IMR-90 (cell line): ENCODE data around the gene NFRKB. TPM values are rescaled to one million over a fixed set of nuclear protein-coding genes. Genes with fewer than 3 reads are reported as not detected.

Experiments used
- ATAC-seq: fragments of 200-7000 bp; cut with Tn5 transposase; 2 replicates; pipeline ENCODE4 v1.9.1; 2020; ENCODE audit warnings: low read depth, mild to moderate bottlenecking, moderate library complexity
- BruUV-seq: library from RNA; stranded (reverse); fragments of 400-500 nt; replicated peaks from 2 replicates; lab custom pipeline; 2021; lab: Mats Ljungman, UMichigan
- CTCF ChIA-PET: fragments of 300-600 bp; formaldehyde crosslinking; extraction: SDS; loops from one replicate; lab custom pipeline; 2021; ENCODE audit warnings: antibody characterized with exemption; lab: Yijun Ruan, JAX
- POLR2A ChIA-PET: fragments of 300-600 bp; sonication (Branson Sonifier 250); formaldehyde crosslinking; loops from one replicate; lab custom pipeline; 2022; ENCODE audit warnings: antibody characterized with exemption; ENCODE audit not compliant: unreplicated experiment; lab: Charles Lee
- DNase-seq: peaks from one replicate; pipeline ENCODE4 v3.0.0; 2013
- H2AFZ ChIP-seq: replicated peaks from 2 replicates; pipeline ENCODE3; 2013; ENCODE audit warnings: low read length, mild to moderate bottlenecking; ENCODE audit not compliant: poor library complexity
- H2AK5ac ChIP-seq: 2 replicates; pipeline ENCODE4 v1.6.1; 2013; ENCODE audit warnings: low read depth, low read length, inconsistent platforms
- H2AK9ac ChIP-seq: replicated peaks from 2 replicates; pipeline ENCODE3; 2013; ENCODE audit warnings: mild to moderate bottlenecking, low read depth, low read length, moderate library complexity; ENCODE audit not compliant: poor library complexity
- H2BK120ac ChIP-seq: 2 replicates; pipeline ENCODE4 v1.6.1; 2013; ENCODE audit warnings: low read depth, low read length, inconsistent platforms
- H2BK15ac ChIP-seq: 3 replicates; pipeline ENCODE4 v1.6.1; 2013; ENCODE audit warnings: low read depth, low read length, inconsistent platforms
- H2BK20ac ChIP-seq: 2 replicates; pipeline ENCODE4 v1.6.1; 2013; ENCODE audit warnings: low read depth, mild to moderate bottlenecking, inconsistent platforms, low read length, moderate library complexity
- H2BK5ac ChIP-seq: 2 replicates; pipeline ENCODE4 v1.6.1; 2013; ENCODE audit warnings: mild to moderate bottlenecking, low read depth, low read length, inconsistent platforms; ENCODE audit not compliant: poor library complexity, severe bottlenecking
- H3K14ac ChIP-seq: replicated peaks from 2 replicates; pipeline ENCODE4 v1.6.1; 2013; ENCODE audit warnings: low read depth, low read length, inconsistent platforms
- H3K18ac ChIP-seq: 2 replicates; pipeline ENCODE4 v1.6.1; 2013; ENCODE audit warnings: low read depth, low read length, control low read depth
- H3K23ac ChIP-seq: 2 replicates; pipeline ENCODE4 v1.6.1; 2013; ENCODE audit warnings: low read depth, low read length, inconsistent platforms
- H3K27ac ChIP-seq: 2 replicates; pipeline ENCODE4 v1.5.1; 2013; ENCODE audit warnings: mild to moderate bottlenecking, control low read depth, low read length; ENCODE audit not compliant: insufficient read depth
- H3K27me3 ChIP-seq: 2 replicates; pipeline ENCODE4 v1.6.1; 2013; ENCODE audit warnings: low read length; ENCODE audit not compliant: control insufficient read depth, insufficient read depth
- H3K36me3 ChIP-seq: 2 replicates; pipeline ENCODE4 v1.6.1; 2013; ENCODE audit warnings: low read length, mixed read lengths; ENCODE audit not compliant: control insufficient read depth, insufficient read depth
- H3K4ac ChIP-seq: 2 replicates; pipeline ENCODE4 v1.6.1; 2013; ENCODE audit warnings: low read depth, low read length, inconsistent platforms
- H3K4me1 ChIP-seq: 2 replicates; pipeline ENCODE4 v1.6.1; 2013; ENCODE audit warnings: low read length, mixed read lengths; ENCODE audit not compliant: control insufficient read depth, insufficient read depth
- H3K4me2 ChIP-seq: 2 replicates; pipeline ENCODE4 v1.6.1; 2013; ENCODE audit warnings: low read depth, mild to moderate bottlenecking, control low read depth, low read length, moderate library complexity
- H3K4me3 ChIP-seq: 2 replicates; pipeline ENCODE4 v1.5.1; 2013; ENCODE audit warnings: low read depth, mild to moderate bottlenecking, control low read depth, low read length, moderate library complexity; ENCODE audit not compliant: insufficient read depth
- H3K56ac ChIP-seq: 2 replicates; pipeline ENCODE4 v1.6.1; 2013; ENCODE audit warnings: low read length, inconsistent platforms; ENCODE audit not compliant: insufficient read depth; ENCODE audit errors: extremely low read depth
- H3K79me1 ChIP-seq, 2 experiments: 2 replicates each; pipeline ENCODE4 v1.6.1; 2013; ENCODE audit warnings: low read length in 2 of 2, inconsistent platforms in 1 of 2, low read depth in 1 of 2
- H3K9ac ChIP-seq: 2 replicates; pipeline ENCODE4 v1.6.1; 2013; ENCODE audit warnings: low read depth, low read length, control low read depth
- H3K9me1 ChIP-seq: 2 replicates; pipeline ENCODE4 v1.6.1; 2013; ENCODE audit warnings: low read length, inconsistent platforms; ENCODE audit not compliant: insufficient read depth
- H3K9me3 ChIP-seq: 2 replicates; pipeline ENCODE4 v1.6.1; 2013; ENCODE audit warnings: low read length; ENCODE audit not compliant: control insufficient read depth, insufficient read depth
- H4K20me1 ChIP-seq: 2 replicates; pipeline ENCODE4 v1.6.1; 2013; ENCODE audit warnings: low read length, inconsistent platforms; ENCODE audit not compliant: insufficient read depth
- H4K5ac ChIP-seq: 2 replicates; pipeline ENCODE4 v1.6.1; 2013; ENCODE audit warnings: mild to moderate bottlenecking, low read depth, low read length, control low read depth
- H4K8ac ChIP-seq, 2 experiments: 2 replicates each; pipeline ENCODE4 v1.6.1; 2013; ENCODE audit warnings: low read depth in 2 of 2, low read length in 2 of 2, control low read depth in 1 of 2, inconsistent platforms in 1 of 2
- H4K91ac ChIP-seq: 2 replicates; pipeline ENCODE4 v1.6.1; 2013; ENCODE audit warnings: low read depth, low read length, inconsistent platforms; ENCODE audit not compliant: insufficient read depth
- BHLHE40 ChIP-seq: fragments of 150-350 bp; IDR thresholded peaks from 2 replicates; pipeline ENCODE4 v1.6.1; 2016; ENCODE audit warnings: mild to moderate bottlenecking, low read depth, low read length
- CEBPB ChIP-seq: IDR thresholded peaks from 2 replicates; pipeline ENCODE4 v1.6.1; 2012; ENCODE audit warnings: low read depth, low read length, improper control_type of control experiment
- CHD1 ChIP-seq: IDR thresholded peaks from 2 replicates; pipeline ENCODE4 v1.6.1; 2012; ENCODE audit warnings: low read depth, low read length, improper control_type of control experiment
- FOS ChIP-seq: fragments of 150-350 bp; IDR thresholded peaks from 2 replicates; pipeline ENCODE4 v1.6.1; 2016; ENCODE audit warnings: low read depth, low read length
- MAFK ChIP-seq: IDR thresholded peaks from 2 replicates; pipeline ENCODE4 v1.6.1; 2012; ENCODE audit warnings: low read depth, low read length, improper control_type of control experiment
- MAZ ChIP-seq: IDR thresholded peaks from 2 replicates; pipeline ENCODE4 v1.6.1; 2012; ENCODE audit warnings: low read depth, mild to moderate bottlenecking, low read length, improper control_type of control experiment, moderate library complexity, borderline replicate concordance
- MXI1 ChIP-seq: IDR thresholded peaks from 2 replicates; pipeline ENCODE4 v1.6.1; 2012; ENCODE audit warnings: low read depth, mild to moderate bottlenecking, low read length, moderate library complexity, borderline replicate concordance
- NFE2L2 ChIP-seq: fragments of 150-350 bp; IDR thresholded peaks from 2 replicates; pipeline ENCODE4 v1.6.1; 2016; ENCODE audit warnings: low read depth, mild to moderate bottlenecking, low read length
- POLR2A ChIP-seq: IDR thresholded peaks from 2 replicates; pipeline ENCODE4 v1.6.1; 2012; ENCODE audit warnings: mild to moderate bottlenecking, low read depth, low read length
- RAD21 ChIP-seq: IDR thresholded peaks from 2 replicates; pipeline ENCODE4 v1.6.1; 2012; ENCODE audit warnings: low read length, improper control_type of control experiment
- RCOR1 ChIP-seq: IDR thresholded peaks from 2 replicates; pipeline ENCODE4 v1.6.1; 2012; ENCODE audit warnings: mild to moderate bottlenecking, low read length, improper control_type of control experiment; ENCODE audit not compliant: insufficient replicate concordance
- RFX5 ChIP-seq: IDR thresholded peaks from 2 replicates; pipeline ENCODE4 v1.8.0; 2012; ENCODE audit warnings: low read depth, mild to moderate bottlenecking, low read length, moderate library complexity
- SMC3 ChIP-seq: fragments of 150-350 bp; IDR thresholded peaks from 2 replicates; pipeline ENCODE4 v1.6.1; 2016; ENCODE audit warnings: low read depth, mild to moderate bottlenecking, antibody characterized with exemption, low read length, moderate library complexity
- WGBS, 2 experiments: methylation state at CpG; one replicate each; pipeline versions ENCODE4 v1.1.5 to v1.1.7; 2013; ENCODE audit warnings: missing lambda C conversion rate in 2 of 2; ENCODE audit not compliant: insufficient read length in 1 of 2; ENCODE audit errors: extremely low coverage in 2 of 2; 5-methylcytosine and 5-hydroxymethylcytosine counted together
- dilution Hi-C: fragments of 300-500 bp; cut with HindIII; formaldehyde crosslinking; loops from one replicate; pipeline ENCODE4 v1.14.3; 2018; ENCODE audit warnings: low sequenced_read_pairs; ENCODE audit not compliant: unreplicated experiment
- in situ Hi-C: fragments of 300-500 bp; cut with MboI; formaldehyde crosslinking; loops from 3 replicates; pipeline ENCODE4 v1.14.3; 2019; ENCODE audit warnings: low sequenced_read_pairs, inconsistent platforms, mixed read lengths
- intact Hi-C: fragments of 100-400 bp; cut with micrococcal nuclease; formaldehyde crosslinking; loops from 2 replicates; pipeline ENCODE4 v1.10.0; 2022
- polyA plus RNA-seq, 3 experiments: library from polyadenylated mRNA; depleted of rRNA; stranded (reverse); fragments of >200 nt; gene quantifications; 2 replicates each; pipeline ENCODE4 v1.2.3, GENCODE V29; 2012; ENCODE audit warnings: low replicate concordance in 1 of 3
- total RNA-seq: library from RNA; depleted of rRNA; stranded (reverse); fragments of >200 nt; gene quantifications from 2 replicates; pipeline ENCODE4 v1.2.3, GENCODE V29; 2012
- TF ChIP-seq, protein P1 (sequence below): fragments of 150-350 bp; IDR thresholded peaks from 2 replicates; pipeline ENCODE4 v1.6.1; 2016; ENCODE audit warnings: low read depth, mild to moderate bottlenecking, low read length, moderate library complexity, borderline replicate concordance
- TF ChIP-seq, protein P2 (sequence below): conservative IDR thresholded peaks from 2 replicates; pipeline ENCODE4 v1.5.1; 2012; ENCODE audit warnings: mild to moderate bottlenecking, low read depth, low read length, improper control_type of control experiment
- TF ChIP-seq, protein P3 (sequence below): fragments of 150-350 bp; IDR thresholded peaks from 2 replicates; pipeline ENCODE4 v1.6.1; 2017; ENCODE audit warnings: mild to moderate bottlenecking, antibody characterized with exemption, low read length, low read depth

Gene NFRKB
- total and polyA plus RNA-seq, 2 of the 4 experiments (the other 2 are of a cell fraction) = 15.2 to 28.9 TPM

DNA sequence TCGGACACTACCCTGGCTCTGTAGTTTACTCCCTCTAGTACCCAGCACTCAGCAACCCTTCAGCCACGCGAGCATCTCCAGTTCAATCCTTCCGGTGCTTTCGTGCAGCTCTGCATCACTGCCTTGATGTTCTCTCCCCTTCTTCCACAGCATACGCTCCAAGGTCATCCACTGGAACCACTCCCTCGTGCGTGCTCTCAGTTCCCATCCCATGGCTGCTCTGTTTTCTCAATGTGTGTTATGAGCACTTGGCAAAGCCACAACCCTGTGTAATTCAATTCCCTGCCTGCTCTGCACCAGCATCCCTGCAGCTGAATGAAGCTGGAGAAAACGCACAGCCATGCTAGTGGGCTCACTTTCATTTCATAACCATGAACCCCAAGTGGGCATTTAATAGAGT is 38.5 kb upstream of the NFRKB start:
- CTCF ChIA-PET = interaction anchor here (0.8 kb wide), 1 partner anchor 198 kb away, joined by 4 read pairs; no protein-coding TSS in a partner anchor
- Histone ChIP-seq H3K27ac (no peak overlapping the region), H3K4me1 (no peaks in the 10 kb centered on the region), H3K56ac (no peak overlapping the region), H3K9me1 (0 out of 2 replicates have a peak, but pooled peaks cover 3% of the 10 kb centered on the region), H3K9ac (no peak overlapping the region), H2BK120ac (no peak overlapping the region), H3K27me3 (no peaks in the 10 kb centered on the region), H4K91ac (no peak overlapping the region), H3K9me3 (no peaks in the 10 kb centered on the region), H2AK5ac (no peak overlapping the region), H3K4me2 (no peak overlapping the region), H2AK9ac (no peak overlapping the region), H3K14ac (no peak overlapping the region), H3K4me3 (no peak overlapping the region), H3K23ac (no peak overlapping the region), H2BK5ac (no peak overlapping the region), H4K5ac (no peak overlapping the region), H3K79me1 (no peaks in the 10 kb centered on the region), H3K18ac (no peak overlapping the region), H2BK15ac (no peak overlapping the region), H2BK20ac (no peak overlapping the region), H4K8ac (no peak overlapping the region), H3K36me3 (peaks cover 13% of the 10 kb centered on the region), H4K20me1 (no peaks in the 10 kb centered on the region), H3K4ac (no peak overlapping the region), H2AFZ (no peak overlapping the region)
- POLR2A ChIA-PET = no interaction called here
- TF ChIP-seq, protein P1, sequence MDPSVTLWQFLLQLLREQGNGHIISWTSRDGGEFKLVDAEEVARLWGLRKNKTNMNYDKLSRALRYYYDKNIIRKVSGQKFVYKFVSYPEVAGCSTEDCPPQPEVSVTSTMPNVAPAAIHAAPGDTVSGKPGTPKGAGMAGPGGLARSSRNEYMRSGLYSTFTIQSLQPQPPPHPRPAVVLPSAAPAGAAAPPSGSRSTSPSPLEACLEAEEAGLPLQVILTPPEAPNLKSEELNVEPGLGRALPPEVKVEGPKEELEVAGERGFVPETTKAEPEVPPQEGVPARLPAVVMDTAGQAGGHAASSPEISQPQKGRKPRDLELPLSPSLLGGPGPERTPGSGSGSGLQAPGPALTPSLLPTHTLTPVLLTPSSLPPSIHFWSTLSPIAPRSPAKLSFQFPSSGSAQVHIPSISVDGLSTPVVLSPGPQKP = no peak
- no peak for TF ChIP-seq MXI1
- no peak for TF ChIP-seq RFX5
- no peak for TF ChIP-seq BHLHE40
- TF ChIP-seq FOS = no peak
- TF ChIP-seq CEBPB = no peak
- TF ChIP-seq, protein P2, sequence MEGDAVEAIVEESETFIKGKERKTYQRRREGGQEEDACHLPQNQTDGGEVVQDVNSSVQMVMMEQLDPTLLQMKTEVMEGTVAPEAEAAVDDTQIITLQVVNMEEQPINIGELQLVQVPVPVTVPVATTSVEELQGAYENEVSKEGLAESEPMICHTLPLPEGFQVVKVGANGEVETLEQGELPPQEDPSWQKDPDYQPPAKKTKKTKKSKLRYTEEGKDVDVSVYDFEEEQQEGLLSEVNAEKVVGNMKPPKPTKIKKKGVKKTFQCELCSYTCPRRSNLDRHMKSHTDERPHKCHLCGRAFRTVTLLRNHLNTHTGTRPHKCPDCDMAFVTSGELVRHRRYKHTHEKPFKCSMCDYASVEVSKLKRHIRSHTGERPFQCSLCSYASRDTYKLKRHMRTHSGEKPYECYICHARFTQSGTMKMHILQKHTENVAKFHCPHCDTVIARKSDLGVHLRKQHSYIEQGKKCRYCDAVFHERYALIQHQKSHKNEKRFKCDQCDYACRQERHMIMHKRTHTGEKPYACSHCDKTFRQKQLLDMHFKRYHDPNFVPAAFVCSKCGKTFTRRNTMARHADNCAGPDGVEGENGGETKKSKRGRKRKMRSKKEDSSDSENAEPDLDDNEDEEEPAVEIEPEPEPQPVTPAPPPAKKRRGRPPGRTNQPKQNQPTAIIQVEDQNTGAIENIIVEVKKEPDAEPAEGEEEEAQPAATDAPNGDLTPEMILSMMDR = no peak
- TF ChIP-seq MAZ = no peak
- TF ChIP-seq, protein P3, sequence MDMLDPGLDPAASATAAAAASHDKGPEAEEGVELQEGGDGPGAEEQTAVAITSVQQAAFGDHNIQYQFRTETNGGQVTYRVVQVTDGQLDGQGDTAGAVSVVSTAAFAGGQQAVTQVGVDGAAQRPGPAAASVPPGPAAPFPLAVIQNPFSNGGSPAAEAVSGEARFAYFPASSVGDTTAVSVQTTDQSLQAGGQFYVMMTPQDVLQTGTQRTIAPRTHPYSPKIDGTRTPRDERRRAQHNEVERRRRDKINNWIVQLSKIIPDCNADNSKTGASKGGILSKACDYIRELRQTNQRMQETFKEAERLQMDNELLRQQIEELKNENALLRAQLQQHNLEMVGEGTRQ = no peak
- TF ChIP-seq POLR2A = no peak
- TF ChIP-seq MAFK = no peak
- no peak for TF ChIP-seq SMC3
- no peak for TF ChIP-seq RAD21
- TF ChIP-seq RCOR1 = no peak
- TF ChIP-seq CHD1 = no peak
- no peak for TF ChIP-seq NFE2L2
- no TSS peak for BruUV-seq
- dilution Hi-C loops = loop anchor here (25.0 kb wide), 1 partner anchor 203 kb away; no protein-coding TSS in a partner anchor
- intact Hi-C loops = no loop called here
- DNase-seq = no peak
- ATAC-seq = no peak
- in situ Hi-C loops = no loop called here
- 100% methylated on average over 8 of the region's 9 CpGs; no CpG with 5 or more reads in 1 of the 2 experiments for WGBS, 2 experiments
